ENCODE measurements around the gene TTC7B.
"Not testable (repeated sequence)": the region's sequence is repeated elsewhere in the genome, so short reads cannot be mapped to it uniquely, and the experiment has no call there.

The TTC7B gene, protein sequence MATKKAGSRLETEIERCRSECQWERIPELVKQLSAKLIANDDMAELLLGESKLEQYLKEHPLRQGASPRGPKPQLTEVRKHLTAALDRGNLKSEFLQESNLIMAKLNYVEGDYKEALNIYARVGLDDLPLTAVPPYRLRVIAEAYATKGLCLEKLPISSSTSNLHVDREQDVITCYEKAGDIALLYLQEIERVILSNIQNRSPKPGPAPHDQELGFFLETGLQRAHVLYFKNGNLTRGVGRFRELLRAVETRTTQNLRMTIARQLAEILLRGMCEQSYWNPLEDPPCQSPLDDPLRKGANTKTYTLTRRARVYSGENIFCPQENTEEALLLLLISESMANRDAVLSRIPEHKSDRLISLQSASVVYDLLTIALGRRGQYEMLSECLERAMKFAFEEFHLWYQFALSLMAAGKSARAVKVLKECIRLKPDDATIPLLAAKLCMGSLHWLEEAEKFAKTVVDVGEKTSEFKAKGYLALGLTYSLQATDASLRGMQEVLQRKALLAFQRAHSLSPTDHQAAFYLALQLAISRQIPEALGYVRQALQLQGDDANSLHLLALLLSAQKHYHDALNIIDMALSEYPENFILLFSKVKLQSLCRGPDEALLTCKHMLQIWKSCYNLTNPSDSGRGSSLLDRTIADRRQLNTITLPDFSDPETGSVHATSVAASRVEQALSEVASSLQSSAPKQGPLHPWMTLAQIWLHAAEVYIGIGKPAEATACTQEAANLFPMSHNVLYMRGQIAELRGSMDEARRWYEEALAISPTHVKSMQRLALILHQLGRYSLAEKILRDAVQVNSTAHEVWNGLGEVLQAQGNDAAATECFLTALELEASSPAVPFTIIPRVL

DNA sequence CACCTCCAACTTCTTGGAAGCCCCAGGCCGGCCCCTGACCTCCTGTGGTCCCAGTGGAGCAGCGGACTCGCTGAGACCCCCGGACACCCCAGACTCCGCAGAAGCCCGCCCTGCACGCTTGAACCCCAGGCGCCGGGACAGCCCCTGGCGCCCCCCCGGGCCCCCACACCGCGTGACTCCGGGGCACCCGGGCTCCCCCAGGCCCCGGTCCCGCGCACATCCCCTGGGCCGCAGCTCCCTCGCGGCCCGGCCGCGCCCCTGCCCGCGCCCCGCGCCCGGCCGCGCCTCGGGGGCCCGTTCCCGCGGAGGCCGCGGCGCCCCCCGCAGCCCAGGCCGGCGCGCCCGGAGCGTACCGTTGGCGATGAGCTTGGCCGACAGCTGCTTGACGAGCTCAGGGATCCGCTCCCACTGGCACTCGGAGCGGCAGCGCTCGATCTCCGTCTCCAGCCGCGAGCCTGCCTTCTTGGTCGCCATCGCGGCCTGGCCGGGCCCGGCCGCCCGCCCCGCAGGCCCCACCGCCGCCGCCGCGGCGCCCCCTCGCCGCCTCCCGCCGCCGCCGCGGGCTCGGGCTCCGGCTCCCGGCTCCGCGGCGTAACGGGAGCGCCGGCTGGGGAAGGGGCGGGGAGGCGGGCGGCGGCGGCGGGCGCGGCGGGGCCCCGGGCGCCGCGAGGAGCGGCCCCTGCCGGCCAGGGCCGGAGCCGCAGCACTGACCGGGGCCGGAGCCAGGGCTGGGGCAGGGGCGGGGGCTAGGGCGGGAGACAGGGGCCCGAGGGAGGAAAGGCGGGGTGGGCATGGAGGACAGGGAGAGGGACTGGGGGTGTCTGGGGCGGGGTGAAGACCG lies at the start of gene TTC7B:
TTC7B (minus strand) TSS at position 609 of the 841 bp plus-strand sequence; CDS start at position 474, 135 bp downstream.
- DNase-seq = peak in 10 of 56 donors; percentile 16 to 64 (median 36)

DNA sequence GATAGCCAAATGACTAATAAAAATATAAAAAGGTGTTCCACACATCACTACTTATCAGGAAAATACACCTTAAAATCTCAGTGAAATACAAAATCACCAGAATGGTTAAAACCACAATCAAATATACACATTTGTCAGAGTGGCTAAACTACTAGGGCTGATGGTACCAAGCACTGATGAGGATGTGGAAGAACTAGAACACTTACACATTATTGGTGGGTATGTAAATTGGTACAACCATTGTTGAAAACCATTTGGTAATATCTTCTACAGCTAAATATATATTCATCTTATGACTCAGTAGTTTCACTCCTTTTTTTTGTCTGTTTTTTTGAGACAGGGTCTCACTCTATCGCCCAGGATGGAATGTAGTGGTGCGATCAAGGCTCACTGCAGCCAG lies 48.5 kb upstream of the TTC7B start:
- DNase-seq = no peak

DNA sequence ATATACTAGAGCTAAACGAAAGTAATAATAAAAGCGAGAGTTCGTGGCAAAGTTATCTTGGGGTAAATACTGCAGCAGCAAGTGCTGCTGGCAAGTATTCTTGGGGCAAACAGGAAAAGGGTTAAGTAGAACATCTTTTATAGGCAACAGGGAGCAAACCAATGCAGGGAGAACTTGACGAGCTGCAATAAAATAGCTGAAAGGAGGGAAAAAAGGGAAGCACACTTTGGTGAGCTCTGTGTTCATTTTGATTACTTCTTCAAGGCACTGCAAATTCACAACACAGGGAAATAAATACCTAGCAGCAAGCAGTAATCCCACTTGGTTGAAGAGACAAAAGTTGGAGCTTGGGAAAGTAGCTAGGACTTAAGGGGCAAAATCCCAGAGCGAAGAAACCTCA lies 42.3 kb upstream of the TTC7B start:
- DNase-seq = no peak

DNA sequence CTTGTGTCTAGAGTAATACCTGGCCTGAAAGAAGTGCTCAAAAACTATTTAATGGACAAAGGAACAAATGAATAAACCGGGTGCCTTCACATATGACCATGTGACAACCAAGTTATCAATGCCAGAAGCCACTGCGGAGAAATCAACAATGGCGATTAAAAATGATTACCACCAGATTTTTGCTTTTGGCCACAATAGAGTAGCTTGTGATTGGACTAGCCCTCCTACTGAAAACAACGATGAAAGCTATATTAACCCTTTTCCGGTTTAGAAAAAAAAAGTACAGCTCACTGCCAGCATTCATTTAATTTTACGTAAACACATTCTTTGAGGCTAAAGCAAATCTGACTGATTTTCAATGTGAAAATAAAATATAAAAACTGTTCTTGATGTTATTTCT lies 41.6 kb upstream of the TTC7B start:
- no peak for DNase-seq

DNA sequence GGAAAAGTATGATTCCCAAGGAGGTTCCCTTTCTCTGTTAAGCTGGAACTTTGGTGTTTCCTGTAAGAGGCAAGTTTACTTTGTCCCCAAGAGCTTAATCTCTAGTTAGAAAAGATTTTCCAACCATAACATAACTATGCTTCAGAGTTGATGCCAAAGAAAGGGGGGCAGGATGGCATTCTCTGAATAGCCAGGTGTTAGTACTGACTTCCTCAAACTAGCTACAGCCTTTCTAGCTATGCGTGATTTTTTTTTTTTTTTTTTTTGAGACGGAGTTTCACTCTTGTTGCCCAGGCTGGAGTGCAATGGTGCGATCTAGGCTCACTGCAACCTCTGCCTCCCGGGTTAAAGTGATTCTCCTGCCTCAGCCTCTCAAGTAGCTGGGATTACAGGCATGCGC lies 39.9 kb upstream of the TTC7B start:
- DNase-seq = not testable (repeated sequence)

DNA sequence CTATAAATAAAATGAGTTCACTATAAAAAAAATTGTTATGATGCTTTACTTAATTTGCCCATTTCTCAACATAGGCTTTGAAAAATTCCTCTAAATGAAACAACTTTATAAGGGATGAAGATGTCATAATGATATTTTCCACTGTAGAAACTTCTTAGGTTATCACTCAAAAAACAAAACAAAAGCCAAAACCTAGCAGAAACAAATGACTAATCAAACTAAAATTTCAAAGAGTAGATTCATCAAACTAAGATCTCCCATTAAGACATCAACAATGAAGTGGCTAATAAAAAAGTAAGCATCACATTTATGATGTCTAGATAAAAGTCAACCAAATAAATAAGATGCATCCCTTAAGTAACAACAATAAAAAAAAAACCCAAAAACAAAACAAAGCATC lies 36.9 kb upstream of the TTC7B start:
- DNase-seq = no peak

DNA sequence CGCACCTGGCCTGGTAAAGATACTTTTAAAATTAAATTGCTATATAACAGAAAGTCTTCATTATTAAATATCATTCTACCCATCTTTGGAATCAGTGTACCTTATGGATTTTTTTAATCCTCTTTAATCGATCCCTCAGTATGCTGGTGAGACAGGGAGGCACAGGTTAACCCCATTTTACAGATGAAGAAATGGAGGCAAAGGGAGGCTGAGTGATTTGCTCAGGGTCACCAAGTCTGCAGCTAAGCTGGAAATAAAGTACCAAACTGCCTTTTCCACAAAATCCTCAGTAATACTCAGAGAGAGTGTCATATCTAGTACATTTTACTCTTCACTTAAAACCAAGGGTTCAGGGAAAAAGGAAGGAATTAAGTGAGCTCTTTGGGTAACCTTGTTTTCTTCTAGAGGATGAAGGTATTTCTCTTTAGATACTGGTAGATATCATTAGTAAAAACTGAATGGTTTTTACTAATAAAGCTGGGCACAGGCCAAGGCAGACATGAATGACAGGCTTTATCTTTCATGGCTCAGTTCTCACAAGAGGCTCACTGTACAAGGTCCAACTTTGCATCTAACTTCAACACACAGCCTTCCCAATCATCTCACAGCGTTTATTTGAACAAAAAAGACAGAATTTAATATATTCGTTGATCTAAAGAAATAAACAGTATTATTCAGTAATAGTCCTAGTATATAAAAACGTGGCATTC lies 35.3 kb upstream of the TTC7B start:
- DNase-seq = peak in 6 of 56 donors; percentile 4 to 40 (median 20)

DNA sequence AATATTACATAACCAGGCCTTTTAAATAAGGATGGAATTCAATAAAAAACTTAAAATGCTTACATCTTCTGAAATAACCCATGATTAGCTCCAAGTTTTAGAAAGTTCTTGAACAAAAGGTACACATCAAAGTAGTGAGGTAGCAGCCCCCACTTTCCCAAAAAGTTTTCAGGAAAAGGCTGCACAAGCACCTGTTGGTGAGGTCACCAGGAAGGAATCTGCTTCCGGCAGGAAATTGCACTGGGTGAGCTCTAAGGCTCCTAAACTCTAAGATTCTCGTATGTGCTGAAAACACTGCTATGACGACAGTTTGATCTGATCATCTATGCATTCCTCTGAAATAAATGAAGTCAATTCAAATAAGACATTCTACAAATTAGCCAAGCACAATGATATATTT lies 34.3 kb upstream of the TTC7B start:
- no peak for DNase-seq

DNA sequence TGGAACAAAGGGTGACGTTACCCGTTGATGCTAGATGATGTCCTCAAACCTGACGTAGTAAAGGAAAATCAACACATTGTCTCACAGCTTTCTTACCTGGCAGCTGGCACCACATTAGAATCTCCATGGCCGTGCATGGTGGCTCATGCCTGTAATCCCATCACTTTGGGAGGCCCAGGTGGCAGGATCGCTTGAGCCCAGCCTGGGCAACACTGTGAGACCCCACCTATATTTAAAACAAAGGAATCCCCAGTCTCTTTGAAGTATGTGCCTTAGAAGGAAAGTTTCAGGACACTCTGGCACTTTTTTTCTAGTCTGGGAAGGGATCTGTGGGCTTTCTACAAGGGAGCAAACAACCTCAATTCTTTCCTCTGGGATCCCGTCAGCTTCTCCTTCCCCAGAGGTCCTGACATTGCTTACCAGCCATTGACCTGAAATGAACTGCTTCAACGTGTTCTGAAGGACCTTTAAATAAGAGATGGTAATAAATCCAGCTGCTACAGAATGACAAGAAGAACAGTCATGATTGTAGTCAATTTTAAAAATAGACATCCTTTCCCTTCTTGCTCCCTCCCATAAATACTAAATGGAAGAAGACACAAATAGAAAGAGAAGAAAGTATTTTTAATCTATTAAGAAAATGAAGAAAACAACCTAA lies 33.7 kb upstream of the TTC7B start:
- no peak for DNase-seq

DNA sequence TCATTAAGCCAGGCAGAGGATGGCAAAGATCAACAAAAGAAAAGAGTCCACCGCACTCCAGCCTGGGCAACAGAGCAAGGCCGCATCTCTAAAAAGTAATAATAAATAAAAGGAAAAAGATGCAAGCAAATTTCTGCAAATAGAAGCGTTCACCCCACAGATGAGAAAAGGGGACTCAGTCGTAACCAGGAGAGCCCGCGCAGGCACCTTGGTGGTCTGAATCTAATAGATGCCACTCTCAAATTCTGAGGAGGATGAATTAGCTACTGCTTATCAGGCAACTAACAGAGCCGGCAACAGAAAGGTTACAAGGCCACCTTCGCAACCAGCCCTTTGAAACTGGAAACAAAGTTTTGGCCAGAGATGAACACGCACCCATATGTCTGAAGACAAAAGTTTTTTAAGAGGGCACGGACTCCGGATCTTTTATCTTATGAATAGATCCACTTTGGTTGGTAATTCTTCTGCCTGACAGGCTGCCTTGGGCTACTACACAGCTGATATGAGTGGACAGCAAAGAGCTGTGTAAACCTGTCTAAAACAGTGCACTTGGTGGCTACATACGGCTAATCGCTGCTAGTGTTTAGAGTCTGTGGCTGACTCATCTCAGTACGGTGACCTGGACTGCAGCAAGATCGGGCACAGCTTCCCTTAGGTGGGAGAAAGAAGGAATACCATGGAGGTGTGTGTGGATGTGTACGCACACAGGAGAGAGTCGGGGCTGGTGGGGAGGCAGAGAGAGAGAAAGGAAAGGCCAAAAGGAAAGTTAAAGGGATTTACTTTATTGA lies 32.9 kb upstream of the TTC7B start:
- no peak for DNase-seq

DNA sequence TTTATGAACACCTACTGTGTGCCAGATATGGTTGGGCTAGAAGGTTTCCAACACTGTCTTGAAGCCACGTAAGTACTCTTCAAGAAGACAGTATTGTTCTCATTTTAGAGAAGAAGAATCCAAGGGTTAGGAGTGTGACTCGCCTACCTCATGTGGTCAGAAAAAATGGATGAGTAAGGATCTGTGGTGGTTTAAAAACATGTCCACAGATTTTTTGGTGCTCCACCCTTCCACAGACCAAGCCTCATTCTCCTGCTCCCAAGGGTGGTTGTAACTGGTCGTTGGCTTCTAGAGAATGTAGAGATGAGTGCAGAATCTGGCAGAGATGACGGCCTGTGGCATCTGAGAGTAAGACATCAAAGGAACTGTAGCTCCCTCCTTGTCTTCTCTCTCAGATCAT lies 30.3 kb upstream of the TTC7B start:
- no peak for DNase-seq

DNA sequence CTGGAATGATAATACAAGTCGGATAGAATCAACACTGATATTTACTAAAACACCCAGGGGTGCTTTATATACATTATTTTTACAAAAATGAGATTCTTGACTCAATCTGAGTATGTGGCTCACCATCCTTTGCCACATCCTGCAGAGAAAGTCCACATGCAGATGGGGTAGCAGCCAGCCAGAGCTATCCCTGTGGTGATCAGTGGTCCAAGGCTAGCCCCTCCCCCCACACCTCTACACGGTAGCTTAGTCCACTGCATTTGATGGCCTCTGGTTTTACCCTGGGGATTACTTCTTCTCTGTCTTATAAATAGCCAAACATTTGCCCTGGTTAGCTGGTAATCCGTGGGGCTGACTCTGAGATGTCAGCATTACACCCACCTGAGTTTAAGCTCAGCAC lies 28.1 kb upstream of the TTC7B start:
- no peak for DNase-seq

DNA sequence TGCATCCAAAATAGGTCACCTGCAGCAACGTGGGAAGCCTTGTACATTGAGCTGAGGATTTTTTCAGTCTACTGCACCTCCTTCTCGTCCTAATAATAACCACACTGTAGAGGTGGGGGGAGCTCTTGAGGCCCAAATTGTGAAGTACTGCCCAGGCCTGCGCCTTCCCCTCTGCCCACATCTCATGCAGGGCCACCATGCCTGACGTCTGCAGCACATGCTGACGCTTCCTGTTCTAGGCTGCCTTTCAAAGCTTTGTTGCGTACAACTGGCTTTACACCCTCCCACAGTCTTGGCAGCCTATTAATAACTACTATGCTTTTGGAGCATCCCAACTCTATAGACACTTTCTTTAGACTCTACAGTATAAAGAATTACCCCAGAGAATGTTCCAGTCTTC lies 26.5 kb upstream of the TTC7B start:
- DNase-seq = peak in 10 of 56 donors; percentile 7 to 62 (median 32)

DNA sequence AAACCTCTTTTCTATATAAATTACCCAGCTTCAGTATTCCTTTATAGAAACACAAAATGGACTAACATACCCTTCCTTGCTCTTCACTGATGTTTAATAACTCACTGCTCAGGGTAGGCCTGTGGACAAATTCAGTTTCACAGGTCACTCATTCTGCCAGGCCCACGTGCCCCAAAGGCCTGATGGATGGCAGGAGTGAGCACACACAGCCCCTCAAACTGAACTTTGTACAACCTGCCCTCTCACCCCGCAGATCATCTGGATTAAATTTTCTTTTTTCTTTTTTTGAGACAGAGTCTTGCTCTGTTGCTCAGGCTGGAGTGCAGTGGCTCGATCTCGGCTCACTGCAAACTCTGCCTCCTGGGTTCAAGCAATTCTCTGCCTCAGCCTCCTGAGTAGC lies 24.4 kb upstream of the TTC7B start:
- not testable (repeated sequence) for DNase-seq

DNA sequence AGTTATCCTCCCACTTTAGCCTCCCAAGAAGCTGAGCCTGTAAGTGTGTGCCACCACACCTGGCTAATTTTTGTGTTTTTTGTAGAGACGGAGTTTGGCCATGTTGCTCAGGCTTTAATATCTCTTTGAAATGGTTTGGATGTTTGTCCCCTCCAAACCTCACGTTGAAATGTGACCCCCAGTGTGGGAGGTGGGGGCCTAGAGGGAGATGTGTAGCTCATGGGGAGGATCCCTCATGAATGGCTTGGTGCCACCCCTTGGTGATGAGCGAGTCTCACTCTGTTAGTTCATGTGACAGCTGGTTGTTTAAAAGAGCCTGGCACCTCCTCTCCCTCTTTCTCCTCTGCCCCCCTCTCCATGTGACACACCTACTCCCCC lies 23.6 kb upstream of the TTC7B start:
- DNase-seq = no peak

DNA sequence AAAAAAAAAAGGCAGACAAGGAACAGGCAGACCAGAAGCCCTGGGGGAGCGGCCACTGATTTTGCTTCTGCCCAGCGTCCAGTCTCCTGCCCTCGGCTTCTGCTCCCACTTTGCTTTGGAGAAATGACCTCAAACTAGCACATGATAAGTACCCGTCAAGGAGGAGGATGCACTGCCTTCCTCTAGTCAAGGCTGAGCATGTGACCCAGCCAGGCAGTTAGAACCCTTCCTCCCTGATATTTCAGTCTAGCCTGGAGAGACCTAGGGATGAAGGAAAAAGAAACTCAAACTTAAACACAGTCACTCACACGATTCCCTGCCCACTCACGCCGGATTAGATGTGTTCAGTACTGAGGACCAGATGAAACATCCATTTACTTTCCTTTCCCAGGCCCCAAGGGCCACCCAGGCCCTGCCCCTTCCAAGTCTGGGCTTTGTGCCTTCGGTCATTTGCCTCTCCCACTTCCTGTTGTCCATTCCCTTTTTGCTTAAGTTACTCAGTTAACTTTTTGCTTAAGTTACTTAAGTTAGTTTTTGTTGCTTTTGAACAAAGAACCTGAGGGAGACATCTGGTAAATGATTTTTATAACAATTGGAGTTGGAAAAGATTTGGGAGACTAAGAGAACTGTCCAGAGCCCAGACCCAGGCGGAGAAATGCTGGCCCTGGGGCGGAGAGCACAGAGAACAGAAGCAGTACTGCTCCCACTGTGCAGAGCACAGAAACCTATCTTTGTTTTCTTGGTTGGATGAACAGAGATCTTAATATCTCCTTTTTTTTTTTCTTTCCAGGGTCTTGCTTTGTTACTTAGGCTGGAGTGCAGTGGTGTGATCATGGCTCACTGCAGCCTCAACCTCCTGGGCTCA lies 23.0 kb upstream of the TTC7B start:
- DNase-seq = no peak

DNA sequence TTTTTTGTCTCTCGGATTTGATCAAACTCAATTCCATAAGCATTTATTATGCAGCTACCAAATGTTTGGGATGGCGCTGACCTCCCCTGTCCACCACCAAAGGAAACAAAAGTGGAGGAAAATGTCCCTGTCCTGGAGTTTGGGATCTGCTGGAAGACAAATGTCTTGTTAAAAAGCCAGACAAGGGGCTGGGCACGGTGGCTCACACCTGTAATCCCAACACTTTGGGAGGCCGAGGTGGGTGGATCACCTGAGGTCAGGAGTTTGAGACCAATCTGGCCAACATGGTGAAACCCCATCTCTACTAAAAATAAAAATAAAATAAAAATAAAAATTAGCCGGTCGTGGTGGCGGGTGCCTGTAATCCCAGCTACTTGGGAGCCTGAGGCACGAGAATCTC lies 22.3 kb upstream of the TTC7B start:
- not testable (repeated sequence) for DNase-seq

DNA sequence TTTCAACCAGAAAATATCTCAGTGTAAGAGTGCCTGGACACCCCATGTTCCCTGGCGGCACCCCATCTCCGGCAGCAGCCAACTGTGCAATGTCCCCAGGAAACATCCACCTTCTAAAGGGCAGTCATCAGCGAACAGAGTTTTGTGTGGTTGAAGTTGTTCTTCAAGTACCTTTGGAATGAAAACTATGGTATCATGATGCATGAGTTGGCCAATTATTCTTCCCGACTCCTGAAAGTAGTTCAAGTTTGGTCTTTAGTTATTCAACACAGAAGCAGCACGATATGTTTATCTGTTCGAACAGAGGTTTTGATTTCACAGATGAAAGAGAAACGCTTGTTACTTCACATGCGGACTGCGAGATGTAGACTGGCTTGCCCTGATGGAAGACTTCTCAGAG lies 21.1 kb upstream of the TTC7B start:
- DNase-seq = no peak

DNA sequence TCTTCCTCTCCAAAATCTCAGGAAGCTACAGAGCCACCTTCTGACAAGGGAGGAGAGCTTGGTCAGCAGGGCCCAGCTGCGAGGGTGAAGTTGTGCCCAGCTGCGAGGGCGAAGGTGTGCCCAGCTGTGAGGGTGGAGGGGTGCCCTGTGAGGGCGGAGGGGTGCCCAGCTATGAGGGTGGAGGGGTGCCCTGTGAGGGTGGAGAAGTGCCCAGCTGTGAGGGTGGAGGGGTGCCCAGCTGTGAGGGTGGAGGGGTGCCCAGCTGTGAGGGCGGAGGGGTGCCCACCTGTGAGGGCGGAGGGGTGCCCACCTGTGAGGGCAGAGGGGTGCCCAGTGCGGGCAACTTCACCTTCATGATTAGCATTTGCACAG lies 20.4 kb upstream of the TTC7B start:
- no peak for DNase-seq

Measured in amygdala (tissue), 56 donors.